Neural cell (in vitro differentiated cells): Measurements from ENCODE around the gene ITGB1. TPM values are rescaled to one million over a fixed set of nuclear protein-coding genes. Genes with fewer than 3 reads are reported as not detected.

ENCODE experiments used
- H2AFZ ChIP-seq: fragments of 200-600, 300-800 bp; sonication (generic), shearing (Covaris generic); 2 replicates; pipeline ENCODE4 v1.6.0; 2014; ENCODE audit warnings: low read depth, mild to moderate bottlenecking, antibody characterized with exemption, low read length, moderate library complexity
- H3F3A ChIP-seq: fragments of 200-600 bp; shearing (Covaris generic); 2 replicates; pipeline ENCODE4 v1.6.1; 2016; ENCODE audit warnings: mild to moderate bottlenecking, moderate library complexity, mixed read lengths, antibody characterized with exemption, low read length; ENCODE audit not compliant: insufficient read depth, poor library complexity, severe bottlenecking
- H3K27ac ChIP-seq: fragments of 200-600, 300-800 bp; sonication (generic), shearing (Covaris generic); 2 replicates; pipeline ENCODE4 v1.5.1; 2014; ENCODE audit warnings: mild to moderate bottlenecking, low read length, moderate library complexity
- H3K27me3 ChIP-seq: fragments of 300-800, 200-600 bp; sonication (generic), shearing (Covaris generic); 2 replicates; pipeline ENCODE4 v1.6.0; 2014; ENCODE audit warnings: mild to moderate bottlenecking, low read depth, low read length, moderate library complexity; ENCODE audit not compliant: insufficient read depth
- H3K36me3 ChIP-seq: fragments of 300-800, 200-600 bp; sonication (generic), shearing (Covaris generic); 2 replicates; pipeline ENCODE4 v1.5.1; 2014; ENCODE audit warnings: mild to moderate bottlenecking, antibody characterized with exemption, low read length, moderate library complexity; ENCODE audit not compliant: insufficient read depth
- H3K4me2 ChIP-seq: fragments of 300-800, 200-600 bp; sonication (generic), shearing (Covaris generic); 2 replicates; pipeline ENCODE4 v1.6.0; 2014; ENCODE audit warnings: mild to moderate bottlenecking, low read length
- H3K4me3 ChIP-seq: fragments of 300-800, 200-600 bp; sonication (generic), shearing (Covaris generic); 2 replicates; pipeline ENCODE4 v1.5.1; 2014; ENCODE audit warnings: mild to moderate bottlenecking, low read length, moderate library complexity
- H3K79me2 ChIP-seq: fragments of 200-600 bp; shearing (Covaris generic); replicated peaks from 2 replicates; pipeline ENCODE4 v1.6.0; 2014; ENCODE audit warnings: mild to moderate bottlenecking, low read length, moderate library complexity; ENCODE audit not compliant: insufficient read depth
- H3K9ac ChIP-seq: fragments of 300-800, 200-600 bp; sonication (generic), shearing (Covaris generic); 2 replicates; pipeline ENCODE4 v1.6.1; 2016; ENCODE audit warnings: mild to moderate bottlenecking, low read length, mixed read lengths
- H3K9me2 ChIP-seq: fragments of 200-600 bp; shearing (Covaris generic); 2 replicates; pipeline ENCODE4 v1.6.1; 2016; ENCODE audit warnings: mild to moderate bottlenecking, low read length, mixed read lengths; ENCODE audit not compliant: insufficient read depth
- H3K9me3 ChIP-seq: fragments of 200-600, 300-800 bp; sonication (generic), shearing (Covaris generic); 2 replicates; pipeline ENCODE4 v1.6.1; 2016; ENCODE audit warnings: mild to moderate bottlenecking, mixed run types, low read length, moderate library complexity, mixed read lengths
- H4K20me1 ChIP-seq: fragments of 200-600 bp; shearing (Covaris generic); 2 replicates; pipeline ENCODE4 v1.6.1; 2016; ENCODE audit warnings: mild to moderate bottlenecking, mixed run types; ENCODE audit not compliant: insufficient read depth
- EP300 ChIP-seq: fragments of 450-650 bp; conservative IDR thresholded peaks from 2 replicates; pipeline ENCODE4 v1.6.1; 2014; ENCODE audit warnings: antibody characterized with exemption, mild to moderate bottlenecking, moderate library complexity; ENCODE audit not compliant: poor library complexity, severe bottlenecking
- EZH2 ChIP-seq: fragments of 200-600, 300-800 bp; shearing (Covaris generic), sonication (generic); IDR thresholded peaks from 2 replicates; pipeline ENCODE4 v1.6.1; 2014; ENCODE audit warnings: antibody characterized with exemption, low read length, borderline replicate concordance, mild to moderate bottlenecking; ENCODE audit not compliant: insufficient read depth, poor library complexity, severe bottlenecking
- MXI1 ChIP-seq: fragments of 450-650 bp; conservative IDR thresholded peaks from 2 replicates; pipeline ENCODE4 v1.6.1; 2014; ENCODE audit warnings: antibody characterized with exemption, mild to moderate bottlenecking; ENCODE audit not compliant: poor library complexity, severe bottlenecking
- POLR2AphosphoS5 ChIP-seq: IDR thresholded peaks from 2 replicates; pipeline ENCODE4 v1.6.1; 2012
- RAD21 ChIP-seq: fragments of 450-650 bp; conservative IDR thresholded peaks from 2 replicates; pipeline ENCODE4 v1.6.1; 2014; ENCODE audit warnings: antibody characterized with exemption, mild to moderate bottlenecking, moderate library complexity
- SMC3 ChIP-seq: fragments of 450-650 bp; conservative IDR thresholded peaks from 2 replicates; pipeline ENCODE4 v1.6.1; 2014; ENCODE audit warnings: antibody characterized with exemption, mild to moderate bottlenecking, moderate library complexity; ENCODE audit not compliant: poor library complexity
- TAF1 ChIP-seq: IDR thresholded peaks from 2 replicates; pipeline ENCODE4 v1.6.1; 2012; ENCODE audit warnings: low read depth
- polyA plus RNA-seq: library from polyadenylated mRNA; depleted of rRNA; stranded (reverse); fragments of >200 nt; gene quantifications from 2 replicates; pipeline ENCODE4 v1.2.3, GENCODE V29; 2014
- TF ChIP-seq, protein P1 (sequence below): fragments of 450-650 bp; IDR thresholded peaks from 2 replicates; pipeline ENCODE4 v1.5.1; 2014; ENCODE audit warnings: antibody characterized with exemption, mild to moderate bottlenecking, moderate library complexity; ENCODE audit not compliant: poor library complexity, severe bottlenecking
- TF ChIP-seq, protein P2 (sequence below): IDR thresholded peaks from 2 replicates; pipeline ENCODE4 v1.6.1; 2012; ENCODE audit warnings: borderline replicate concordance

ITGB1 gene
- polyA plus RNA-seq, 1 donor from 2014 or later, result 62.4 TPM

DNA sequence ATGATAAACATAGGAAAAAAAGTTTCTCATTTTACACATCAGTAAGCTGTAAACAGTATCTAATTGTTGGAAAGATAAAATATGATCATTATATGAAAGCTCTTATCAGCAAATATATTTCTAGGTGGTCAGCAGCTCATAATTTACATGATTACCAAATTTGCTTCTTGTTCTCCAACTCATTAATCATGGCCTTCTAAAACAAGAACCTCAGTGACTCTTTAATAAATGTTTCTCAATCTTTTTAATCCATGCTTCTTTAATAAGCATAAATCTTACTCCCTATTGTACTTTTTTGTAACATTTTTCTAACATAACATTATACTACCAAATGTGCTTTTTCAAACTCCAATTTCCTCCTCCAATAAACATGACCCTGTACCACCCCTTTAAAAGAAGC is 5.9 kb downstream of the ITGB1 start:
- Histone ChIP-seq H3K4me2 (no peak overlapping the region), H3K9ac (no peak overlapping the region), H2AFZ (no peak overlapping the region), H3K27me3 (no peaks in the 10 kb centered on the region), H3K9me3 (no peaks in the 10 kb centered on the region), H3K27ac (no peak overlapping the region), H3F3A (no peaks in the 10 kb centered on the region), H3K9me2 (no peaks in the 10 kb centered on the region), H4K20me1 (no peaks in the 10 kb centered on the region), H3K4me3 (no peak overlapping the region), H3K36me3 (no peaks in the 10 kb centered on the region), H3K79me2 (peaks cover 93% of the 10 kb centered on the region)
- TF ChIP-seq, protein P1, sequence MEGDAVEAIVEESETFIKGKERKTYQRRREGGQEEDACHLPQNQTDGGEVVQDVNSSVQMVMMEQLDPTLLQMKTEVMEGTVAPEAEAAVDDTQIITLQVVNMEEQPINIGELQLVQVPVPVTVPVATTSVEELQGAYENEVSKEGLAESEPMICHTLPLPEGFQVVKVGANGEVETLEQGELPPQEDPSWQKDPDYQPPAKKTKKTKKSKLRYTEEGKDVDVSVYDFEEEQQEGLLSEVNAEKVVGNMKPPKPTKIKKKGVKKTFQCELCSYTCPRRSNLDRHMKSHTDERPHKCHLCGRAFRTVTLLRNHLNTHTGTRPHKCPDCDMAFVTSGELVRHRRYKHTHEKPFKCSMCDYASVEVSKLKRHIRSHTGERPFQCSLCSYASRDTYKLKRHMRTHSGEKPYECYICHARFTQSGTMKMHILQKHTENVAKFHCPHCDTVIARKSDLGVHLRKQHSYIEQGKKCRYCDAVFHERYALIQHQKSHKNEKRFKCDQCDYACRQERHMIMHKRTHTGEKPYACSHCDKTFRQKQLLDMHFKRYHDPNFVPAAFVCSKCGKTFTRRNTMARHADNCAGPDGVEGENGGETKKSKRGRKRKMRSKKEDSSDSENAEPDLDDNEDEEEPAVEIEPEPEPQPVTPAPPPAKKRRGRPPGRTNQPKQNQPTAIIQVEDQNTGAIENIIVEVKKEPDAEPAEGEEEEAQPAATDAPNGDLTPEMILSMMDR, result no peak
- no peak for TF ChIP-seq POLR2AphosphoS5
- no peak for TF ChIP-seq SMC3
- no peak for TF ChIP-seq MXI1
- TF ChIP-seq RAD21, result no peak
- no peak for TF ChIP-seq EP300
- TF ChIP-seq EZH2, result no peak
- TF ChIP-seq, protein P2, sequence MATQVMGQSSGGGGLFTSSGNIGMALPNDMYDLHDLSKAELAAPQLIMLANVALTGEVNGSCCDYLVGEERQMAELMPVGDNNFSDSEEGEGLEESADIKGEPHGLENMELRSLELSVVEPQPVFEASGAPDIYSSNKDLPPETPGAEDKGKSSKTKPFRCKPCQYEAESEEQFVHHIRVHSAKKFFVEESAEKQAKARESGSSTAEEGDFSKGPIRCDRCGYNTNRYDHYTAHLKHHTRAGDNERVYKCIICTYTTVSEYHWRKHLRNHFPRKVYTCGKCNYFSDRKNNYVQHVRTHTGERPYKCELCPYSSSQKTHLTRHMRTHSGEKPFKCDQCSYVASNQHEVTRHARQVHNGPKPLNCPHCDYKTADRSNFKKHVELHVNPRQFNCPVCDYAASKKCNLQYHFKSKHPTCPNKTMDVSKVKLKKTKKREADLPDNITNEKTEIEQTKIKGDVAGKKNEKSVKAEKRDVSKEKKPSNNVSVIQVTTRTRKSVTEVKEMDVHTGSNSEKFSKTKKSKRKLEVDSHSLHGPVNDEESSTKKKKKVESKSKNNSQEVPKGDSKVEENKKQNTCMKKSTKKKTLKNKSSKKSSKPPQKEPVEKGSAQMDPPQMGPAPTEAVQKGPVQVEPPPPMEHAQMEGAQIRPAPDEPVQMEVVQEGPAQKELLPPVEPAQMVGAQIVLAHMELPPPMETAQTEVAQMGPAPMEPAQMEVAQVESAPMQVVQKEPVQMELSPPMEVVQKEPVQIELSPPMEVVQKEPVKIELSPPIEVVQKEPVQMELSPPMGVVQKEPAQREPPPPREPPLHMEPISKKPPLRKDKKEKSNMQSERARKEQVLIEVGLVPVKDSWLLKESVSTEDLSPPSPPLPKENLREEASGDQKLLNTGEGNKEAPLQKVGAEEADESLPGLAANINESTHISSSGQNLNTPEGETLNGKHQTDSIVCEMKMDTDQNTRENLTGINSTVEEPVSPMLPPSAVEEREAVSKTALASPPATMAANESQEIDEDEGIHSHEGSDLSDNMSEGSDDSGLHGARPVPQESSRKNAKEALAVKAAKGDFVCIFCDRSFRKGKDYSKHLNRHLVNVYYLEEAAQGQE, result no peak
- TF ChIP-seq TAF1, result no peak

DNA sequence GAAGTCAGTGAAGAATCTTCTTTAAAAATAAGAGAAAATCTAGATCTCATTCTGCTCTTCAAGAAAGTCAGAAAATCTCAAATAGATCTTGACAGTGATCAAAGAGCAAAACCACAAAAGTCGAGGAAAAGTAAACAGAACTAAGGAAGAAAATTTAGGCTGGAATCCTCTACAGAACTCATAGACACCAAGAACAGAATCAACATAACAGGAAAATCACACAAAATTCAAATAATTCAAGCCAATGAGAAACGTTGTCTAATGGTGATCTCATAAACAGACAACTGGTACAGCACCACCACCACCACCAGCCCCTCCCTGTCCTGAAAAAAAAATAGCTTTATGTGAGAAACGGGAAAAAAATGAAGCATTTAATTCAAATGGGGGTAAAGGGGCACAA is 6.9 kb downstream of the ITGB1 start:
- H3K9ac ChIP-seq, result no peak overlapping the region
- H2AFZ ChIP-seq, result no peak overlapping the region
- H3K27ac ChIP-seq, result no peak overlapping the region
- no peaks in the 10 kb centered on the region for H3F3A ChIP-seq
- TF ChIP-seq, protein P2, result no peak
- TF ChIP-seq, protein P1, result no peak
- TF ChIP-seq EZH2 (no peak), TAF1 (no peak), MXI1 (no peak), EP300 (no peak)
- H3K4me2 ChIP-seq, result no peak overlapping the region
- no peaks in the 10 kb centered on the region for H3K27me3 ChIP-seq
- H3K9me3 ChIP-seq, result no peaks in the 10 kb centered on the region
- H3K4me3 ChIP-seq, result no peak overlapping the region
- no peaks in the 10 kb centered on the region for H4K20me1 ChIP-seq
- peaks cover 89% of the 10 kb centered on the region for H3K79me2 ChIP-seq
- H3K9me2 ChIP-seq, result no peaks in the 10 kb centered on the region
- no peaks in the 10 kb centered on the region for H3K36me3 ChIP-seq
